HL-60 (cell line): ENCODE measurements around the gene CD4.

Experiments used
- POLR2AphosphoS5 ChIP-seq: IDR thresholded peaks from 2 replicates; pipeline ENCODE4 v1.6.1; 2012; ENCODE audit warnings: low read depth
- TF ChIP-seq, protein P1 (sequence below): IDR thresholded peaks from one replicate; pipeline ENCODE4 v1.5.1; 2011; ENCODE audit warnings: low read length, control low read depth, inconsistent platforms; ENCODE audit not compliant: insufficient read depth

DNA sequence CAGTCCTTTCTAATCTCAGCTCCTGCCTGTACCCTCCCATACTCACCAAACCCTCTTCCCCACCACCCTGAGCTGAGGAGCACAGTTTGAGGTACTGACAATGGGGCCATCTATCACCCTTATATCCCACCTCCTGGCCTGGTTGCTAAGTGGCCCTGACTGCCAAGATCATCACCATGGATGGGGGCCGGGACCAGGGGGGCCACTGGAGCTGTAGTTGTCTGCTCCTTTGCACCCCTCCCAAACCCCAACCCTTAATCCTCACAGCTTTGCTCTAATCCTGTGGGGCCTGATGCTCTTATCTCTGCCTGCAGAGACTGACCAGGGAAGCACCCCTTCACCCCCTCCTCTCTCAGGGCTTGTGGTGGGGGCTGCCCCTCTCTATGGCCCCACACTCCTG is 51.0 kb downstream of the CD4 start:
- TF ChIP-seq, protein P1, sequence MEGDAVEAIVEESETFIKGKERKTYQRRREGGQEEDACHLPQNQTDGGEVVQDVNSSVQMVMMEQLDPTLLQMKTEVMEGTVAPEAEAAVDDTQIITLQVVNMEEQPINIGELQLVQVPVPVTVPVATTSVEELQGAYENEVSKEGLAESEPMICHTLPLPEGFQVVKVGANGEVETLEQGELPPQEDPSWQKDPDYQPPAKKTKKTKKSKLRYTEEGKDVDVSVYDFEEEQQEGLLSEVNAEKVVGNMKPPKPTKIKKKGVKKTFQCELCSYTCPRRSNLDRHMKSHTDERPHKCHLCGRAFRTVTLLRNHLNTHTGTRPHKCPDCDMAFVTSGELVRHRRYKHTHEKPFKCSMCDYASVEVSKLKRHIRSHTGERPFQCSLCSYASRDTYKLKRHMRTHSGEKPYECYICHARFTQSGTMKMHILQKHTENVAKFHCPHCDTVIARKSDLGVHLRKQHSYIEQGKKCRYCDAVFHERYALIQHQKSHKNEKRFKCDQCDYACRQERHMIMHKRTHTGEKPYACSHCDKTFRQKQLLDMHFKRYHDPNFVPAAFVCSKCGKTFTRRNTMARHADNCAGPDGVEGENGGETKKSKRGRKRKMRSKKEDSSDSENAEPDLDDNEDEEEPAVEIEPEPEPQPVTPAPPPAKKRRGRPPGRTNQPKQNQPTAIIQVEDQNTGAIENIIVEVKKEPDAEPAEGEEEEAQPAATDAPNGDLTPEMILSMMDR, result no peak
- no peak for TF ChIP-seq POLR2AphosphoS5
